ENCODE data around the gene RPTOR.
"Not testable (repeated sequence)": the region's sequence is repeated elsewhere in the genome, so short reads cannot be mapped to it uniquely, and the experiment has no call there.

RPTOR gene

GRCh38 chr17:80621335-80621996 is 76.8 kb downstream of the RPTOR start:
- no peak for DNase-seq

- DNase-seq = no peak
Observed at GRCh38 chr17:80621997-80622357, 77.3 kb downstream of the RPTOR start.

- DNase-seq = no peak
Observed at GRCh38 chr17:80624864-80625263, 80.2 kb downstream of the RPTOR start.

DNA sequence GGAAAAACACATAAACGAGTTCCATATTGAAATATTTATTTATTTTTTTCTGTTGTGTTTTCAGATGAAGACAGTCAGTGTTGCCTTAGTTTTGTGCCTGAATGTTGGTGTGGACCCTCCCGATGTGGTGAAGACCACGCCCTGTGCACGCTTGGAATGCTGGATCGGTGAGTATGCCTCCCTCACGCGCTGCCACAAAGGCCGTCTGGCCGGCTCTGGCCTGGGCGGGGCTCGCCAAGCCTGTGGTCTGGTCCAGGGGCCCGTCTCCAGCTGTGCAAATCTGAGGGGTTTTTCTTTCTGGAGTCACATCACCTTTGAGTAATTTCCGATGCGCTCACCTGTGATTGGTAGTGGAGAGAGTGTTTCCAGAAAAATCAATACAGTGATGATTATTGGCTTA is 81.0 kb downstream of the RPTOR start:
- no peak for DNase-seq

DNA sequence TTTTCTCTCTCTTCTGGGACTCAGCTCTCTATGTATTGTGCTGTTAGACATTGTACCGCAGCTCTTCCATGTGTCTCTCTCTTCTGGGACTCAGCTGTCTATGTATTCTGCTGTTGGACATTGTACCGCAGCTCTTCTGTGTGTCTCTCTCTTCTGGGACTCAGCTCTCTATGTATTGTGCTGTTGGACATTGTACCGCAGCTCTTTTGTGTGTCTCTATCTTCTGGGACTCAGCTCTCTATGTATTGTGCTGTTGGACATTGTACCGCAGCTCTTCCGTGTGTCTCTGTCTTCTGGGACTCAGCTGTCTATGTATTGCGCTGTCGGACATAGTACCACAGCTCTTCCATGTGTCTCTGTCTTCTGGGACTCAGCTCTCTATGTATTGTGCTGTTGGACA is 84.2 kb downstream of the RPTOR start:
- DNase-seq = not testable (repeated sequence)

DNA sequence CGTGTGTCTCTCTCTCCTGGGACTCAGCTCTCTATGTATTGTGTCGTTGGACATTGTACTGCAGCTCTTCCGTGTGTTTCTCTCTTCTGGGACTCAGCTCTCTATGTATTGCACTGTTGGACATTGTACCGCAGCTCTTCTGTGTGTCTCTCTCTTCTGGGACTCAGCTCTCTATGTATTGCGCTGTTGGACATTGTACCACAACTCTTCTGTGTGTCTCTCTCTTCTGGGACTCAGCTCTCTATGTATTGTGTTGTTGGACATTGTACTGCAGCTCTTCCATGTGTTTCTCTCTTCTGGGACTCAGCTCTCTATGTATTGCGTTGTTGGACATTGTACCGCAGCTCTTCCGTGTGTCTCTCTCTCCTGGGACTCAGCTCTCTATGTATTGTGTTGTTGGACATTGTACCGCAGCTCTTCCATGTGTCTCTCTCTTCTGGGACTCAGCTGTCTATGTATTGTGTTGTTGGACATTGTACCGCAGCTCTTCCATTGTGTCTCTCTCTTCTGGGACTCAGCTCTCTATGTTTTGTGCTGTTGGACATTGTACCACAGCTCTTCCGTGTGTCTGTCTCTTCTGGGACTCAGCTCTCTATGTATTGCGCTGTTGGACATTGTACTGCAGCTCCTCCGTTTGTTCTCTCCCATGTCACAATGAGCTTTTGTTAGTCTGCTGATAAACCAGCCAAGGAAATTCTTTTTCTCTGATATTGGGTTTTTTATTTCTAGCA is 84.8 kb downstream of the RPTOR start:
- DNase-seq = no peak

GRCh38 chr17:80630560-80631120 is 86.0 kb downstream of the RPTOR start:
- no peak for DNase-seq

DNA sequence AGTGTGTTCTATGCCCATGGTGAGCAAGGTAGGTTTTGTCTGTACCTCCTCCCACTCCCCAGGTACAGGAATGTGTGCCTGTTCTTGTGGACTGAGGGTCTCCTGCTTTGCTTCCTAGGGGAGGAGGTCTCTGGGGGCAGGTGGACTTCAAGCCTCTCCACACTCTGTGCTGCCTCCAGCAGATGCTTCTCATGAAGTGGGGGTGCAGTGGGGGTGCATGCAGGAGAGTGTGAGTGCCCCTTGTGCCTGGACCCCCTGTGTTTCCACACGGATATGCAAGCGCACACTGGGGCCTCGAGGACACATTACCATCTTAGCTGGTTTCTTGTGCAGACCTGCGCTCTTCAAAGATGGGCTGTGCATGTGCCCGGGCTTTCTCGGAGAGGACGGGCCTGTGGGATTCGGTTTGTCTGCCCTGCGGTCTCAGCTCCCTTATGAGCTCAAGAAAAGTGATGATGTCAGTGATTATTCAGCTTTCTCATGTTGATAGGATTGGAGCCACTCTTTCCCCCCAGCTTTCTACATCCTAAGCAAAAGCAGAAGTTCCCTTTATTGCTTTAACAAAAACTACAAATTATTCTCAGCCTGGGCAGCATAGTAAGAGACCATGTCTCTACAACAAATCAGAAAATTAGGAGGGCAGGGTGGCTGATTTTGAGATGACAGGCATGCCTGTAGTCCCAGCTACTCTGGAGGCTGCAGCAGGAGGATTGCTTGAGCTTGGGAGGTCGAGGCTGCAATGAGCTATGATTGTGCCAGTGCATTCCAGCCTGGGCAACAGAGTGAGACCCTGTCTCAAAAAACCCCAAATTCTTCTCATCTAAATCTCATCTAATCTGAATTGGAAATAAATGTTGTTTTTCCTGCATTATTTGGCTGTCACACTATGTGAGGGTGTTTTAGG is 86.8 kb downstream of the RPTOR start:
- DNase-seq = no peak

DNA sequence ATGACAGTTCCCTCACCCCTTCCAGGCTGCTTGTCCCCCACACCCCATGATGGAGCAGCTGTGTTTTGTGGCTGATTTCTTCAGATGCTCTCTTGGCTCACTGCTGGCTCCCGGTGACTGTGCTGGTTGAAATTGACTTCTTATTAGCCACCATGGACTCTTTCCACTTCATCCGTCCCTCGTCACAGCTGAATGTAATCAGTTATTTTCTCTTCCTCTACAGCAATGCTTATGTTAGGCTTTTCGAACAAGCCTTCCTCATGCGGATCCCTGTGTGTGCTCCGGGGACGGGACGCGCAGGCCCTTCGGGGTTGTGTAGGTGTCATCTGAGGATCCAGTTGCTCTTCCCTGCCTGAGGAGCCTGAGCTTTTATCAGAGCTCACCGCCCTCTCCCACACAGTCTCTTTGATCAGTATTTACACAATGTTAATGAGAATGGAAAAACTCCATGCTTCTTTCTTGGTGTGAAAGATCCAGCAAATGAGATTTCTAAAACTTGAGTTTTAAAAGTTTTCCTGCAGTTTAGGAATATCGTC is 87.5 kb downstream of the RPTOR start:
- DNase-seq = no peak

DNA sequence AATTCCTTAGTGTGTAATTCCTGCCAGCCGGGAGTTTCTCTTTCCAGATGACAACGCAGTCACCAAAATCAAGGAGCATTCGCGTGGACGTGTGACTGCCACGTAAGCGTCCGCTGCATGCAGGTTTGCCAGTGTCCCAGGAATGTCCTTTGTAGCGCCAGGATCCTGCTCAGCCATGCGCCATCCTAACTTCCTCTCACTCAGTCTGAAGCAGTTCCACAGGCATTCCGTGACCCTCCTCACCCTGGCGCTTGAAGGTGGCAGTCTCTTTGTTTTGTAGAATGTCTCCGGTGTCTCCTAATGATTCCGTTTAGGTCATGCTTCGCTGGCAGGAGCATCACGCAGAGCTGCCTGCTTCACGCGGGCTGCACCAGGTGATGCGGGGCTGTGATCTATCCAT is 88.6 kb downstream of the RPTOR start:
- DNase-seq = no peak

- no peak for DNase-seq
Observed at GRCh38 chr17:80633994-80634566, 89.4 kb downstream of the RPTOR start.

GRCh38 chr17:80636361-80637018 is 91.9 kb downstream of the RPTOR start:
- DNase-seq = no peak

GRCh38 chr17:80637048-80637781 is 92.6 kb downstream of the RPTOR start:
- no peak for DNase-seq

- no peak for DNase-seq
Observed at GRCh38 chr17:80639658-80640057, 95.0 kb downstream of the RPTOR start.

DNA sequence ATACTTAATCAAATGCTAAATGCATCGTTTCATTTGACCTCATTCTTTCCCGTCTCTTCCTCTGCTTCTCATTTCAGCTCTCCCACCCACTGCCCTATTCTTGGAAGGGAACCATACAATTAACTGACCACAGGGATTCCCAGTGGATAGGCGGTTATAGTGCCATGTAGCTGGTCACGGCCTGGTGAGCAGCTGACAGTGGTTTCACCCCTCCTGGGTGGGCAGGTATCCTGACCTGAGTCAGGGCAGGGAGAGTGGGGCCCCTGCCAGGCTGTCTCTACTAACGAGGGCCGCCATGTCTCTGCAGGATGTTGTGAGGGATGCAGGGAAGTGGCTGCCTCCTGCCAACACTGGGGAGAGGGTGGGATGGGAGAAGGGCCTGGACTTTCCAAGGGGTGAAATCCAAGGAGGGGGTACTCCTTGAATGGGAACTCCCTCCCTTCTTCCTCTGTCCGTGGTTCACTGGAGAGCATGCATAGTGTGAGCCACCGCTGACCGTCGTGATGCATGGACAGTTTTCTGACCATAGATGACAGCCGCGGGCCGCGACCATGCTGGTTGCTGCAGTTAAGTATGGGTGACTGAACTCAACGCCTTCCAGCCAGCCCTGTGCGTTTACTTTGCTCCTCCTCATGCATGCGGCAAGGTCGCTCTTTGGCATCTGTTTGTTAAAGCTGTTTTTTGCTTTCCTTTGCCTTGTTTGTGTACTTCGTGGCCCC is 95.9 kb downstream of the RPTOR start:
- no peak for DNase-seq

GRCh38 chr17:80643326-80644099 is 98.9 kb downstream of the RPTOR start:
- no peak for DNase-seq

DNA sequence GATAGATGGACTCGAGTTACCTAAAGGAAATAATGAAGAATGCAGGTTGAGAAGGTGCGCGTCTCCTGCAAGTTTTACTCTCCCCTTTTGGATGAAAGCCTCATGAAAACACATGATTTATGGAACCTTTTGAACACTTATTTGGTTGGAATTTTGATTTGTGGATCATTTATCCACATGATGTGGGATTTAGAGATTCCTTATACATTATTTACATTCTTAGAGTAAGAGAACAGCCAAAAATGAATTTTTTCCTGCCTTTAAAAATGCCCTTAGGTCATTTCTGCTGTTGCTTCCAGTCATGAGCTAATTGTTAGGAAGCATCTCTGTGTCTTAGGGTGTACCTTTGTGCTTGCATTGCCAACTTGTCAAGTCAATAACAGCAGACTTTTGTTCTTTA is 99.9 kb downstream of the RPTOR start:
- no peak for DNase-seq

DNA sequence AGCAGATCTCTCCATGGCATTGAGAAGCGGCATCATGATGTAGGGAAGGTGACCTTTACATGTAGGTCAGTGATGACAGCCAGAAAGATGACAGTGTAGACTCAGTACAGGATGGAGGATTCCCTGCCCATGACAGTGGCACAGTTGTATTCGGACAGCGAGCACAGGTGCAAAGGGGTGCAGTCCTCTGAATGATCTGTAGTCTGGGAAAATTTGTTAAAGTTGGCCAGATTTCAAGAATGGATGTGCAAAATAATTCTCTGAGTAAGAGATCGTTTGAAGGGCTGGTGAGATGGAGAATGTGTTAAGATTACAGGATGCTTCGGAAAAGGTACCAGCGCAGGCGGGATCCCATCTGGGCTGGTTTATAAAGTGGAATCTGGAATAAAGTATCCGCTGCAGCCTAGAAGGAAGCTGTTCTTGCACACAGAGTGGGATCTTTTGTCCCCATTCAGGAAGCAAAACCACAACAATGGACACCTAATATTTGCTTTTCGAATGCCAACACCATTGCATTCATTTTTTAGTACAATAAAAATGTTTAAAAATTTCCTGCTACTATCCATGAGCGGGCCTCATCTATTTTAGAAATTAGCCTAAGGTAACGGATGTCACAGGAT is 101.2 kb downstream of the RPTOR start:
- DNase-seq = no peak

- no peak for DNase-seq
Observed at GRCh38 chr17:80646328-80646727, 101.7 kb downstream of the RPTOR start.
